Subcutaneous adipose tissue (tissue), 4 donors: Measurements from ENCODE around the gene EIF2AK3. TPM values are rescaled to one million over a fixed set of nuclear protein-coding genes. Genes with fewer than 3 reads are reported as not detected.

Source experiments
- CTCF ChIP-seq: fragments of 450-650 bp; IDR thresholded peaks from one replicate; pipeline ENCODE4 v1.5.1; 2016; ENCODE audit warnings: low read depth, mild to moderate bottlenecking, control low read depth, antibody characterized with exemption, moderate library complexity
- total RNA-seq, 4 donors: library from RNA; depleted of rRNA; stranded (reverse); fragments of >200 nt; gene quantifications; one replicate each; pipeline ENCODE4 v1.1.0, GENCODE V29; 2016

EIF2AK3 gene
- 10 to 100 TPM; 15.6 to 46.3 (median 21.3) TPM for total RNA-seq

DNA sequence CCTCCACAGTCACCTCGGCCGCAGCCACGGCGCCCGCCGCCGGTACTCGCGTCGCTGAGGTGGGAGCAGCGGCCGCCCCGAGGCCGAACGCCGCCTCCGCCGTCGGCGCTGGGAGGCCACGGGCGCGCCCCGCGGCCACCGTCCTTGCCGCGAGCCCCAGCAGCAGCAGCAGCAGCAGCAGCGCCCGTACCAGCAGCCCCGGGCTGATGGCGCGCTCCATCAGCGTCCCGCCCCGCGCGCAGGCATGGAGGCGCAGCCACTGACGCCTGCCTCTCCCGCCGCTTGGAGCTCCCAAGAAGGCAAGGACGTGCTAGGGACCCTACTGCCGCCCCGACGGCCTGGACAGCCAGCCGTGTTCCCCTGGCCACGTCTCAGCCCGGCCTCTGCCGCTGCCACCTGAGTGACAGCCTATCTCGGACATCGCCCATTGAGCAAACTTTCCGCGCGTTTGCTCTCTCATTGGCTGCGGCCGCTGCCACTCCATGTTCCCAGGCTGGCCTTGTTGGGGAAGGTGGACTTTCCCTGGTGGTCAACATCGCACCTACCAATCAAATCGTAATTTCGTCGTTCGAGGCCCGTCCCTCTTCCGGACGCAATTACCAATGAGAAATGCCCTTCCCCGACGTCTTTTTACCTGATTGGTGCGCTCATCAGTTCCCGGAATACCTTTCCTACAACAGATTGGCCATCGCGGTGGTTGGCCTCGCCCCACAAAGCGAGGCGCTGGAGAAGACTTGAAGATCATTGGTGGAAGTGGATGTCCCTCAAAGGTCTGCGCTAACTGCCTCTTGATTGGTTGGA is at the start of gene EIF2AK3:
EIF2AK3 (minus strand) TSS at position 410 of the 801 bp plus-strand sequence; CDS start at position 220, 190 bp downstream.
- TF ChIP-seq CTCF: no peak

DNA sequence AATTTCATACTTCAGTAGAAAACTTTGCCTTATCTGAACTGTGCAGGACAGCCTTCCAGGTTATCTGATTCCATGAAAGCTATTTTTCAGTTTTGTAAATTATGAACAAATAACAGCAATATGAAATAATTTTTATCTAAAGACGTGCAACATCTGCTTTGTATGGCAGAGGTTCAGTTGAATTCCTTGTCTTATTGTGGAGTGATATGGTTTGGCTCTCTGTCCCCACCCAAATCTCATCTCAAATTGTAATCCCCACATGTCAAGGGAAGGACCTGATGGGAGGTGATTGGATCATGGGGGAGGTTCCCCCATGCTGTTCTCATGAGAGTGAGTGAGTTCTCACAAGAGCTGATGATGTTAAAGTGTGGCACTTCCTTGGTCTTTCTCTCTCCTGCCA is 46.1 kb upstream of the EIF2AK3 start:
- TF ChIP-seq CTCF: no peak

GRCh38 chr2:88671786-88672427 is 44.6 kb upstream of the EIF2AK3 start:
- TF ChIP-seq CTCF: no peak

DNA sequence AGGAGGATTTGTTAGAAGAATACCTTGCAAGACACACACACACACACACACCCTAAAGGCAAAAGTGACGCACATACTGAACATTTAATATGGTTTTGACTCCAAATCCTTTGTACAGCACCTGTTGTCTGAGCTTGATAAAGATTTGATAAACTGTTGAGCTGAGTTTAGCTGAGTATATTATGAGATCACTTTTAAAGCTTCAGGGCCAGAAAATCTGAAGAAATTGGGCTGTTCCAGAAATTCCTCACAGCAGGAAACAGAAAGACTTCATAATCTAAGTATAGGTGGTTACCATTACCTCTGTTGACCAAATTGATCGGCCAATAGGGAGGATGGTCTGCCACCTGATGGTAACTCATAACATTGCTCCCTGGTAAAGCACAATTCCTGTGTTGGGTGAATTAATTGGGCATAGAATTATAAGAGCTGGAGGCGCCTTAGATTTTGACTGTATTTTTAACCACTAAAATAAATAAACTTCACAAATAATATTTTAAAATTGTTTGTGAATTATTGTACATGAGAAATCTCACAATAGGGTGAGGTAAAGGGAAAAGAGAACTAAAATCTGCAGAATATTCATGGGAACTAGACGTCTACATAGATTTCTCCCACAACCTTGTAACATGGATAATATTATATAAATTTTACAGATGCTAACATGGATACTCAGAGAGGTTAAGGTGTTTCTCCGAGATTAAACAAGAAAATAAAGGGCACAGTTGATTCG is 42.4 kb upstream of the EIF2AK3 start:
- no peak for TF ChIP-seq CTCF

DNA sequence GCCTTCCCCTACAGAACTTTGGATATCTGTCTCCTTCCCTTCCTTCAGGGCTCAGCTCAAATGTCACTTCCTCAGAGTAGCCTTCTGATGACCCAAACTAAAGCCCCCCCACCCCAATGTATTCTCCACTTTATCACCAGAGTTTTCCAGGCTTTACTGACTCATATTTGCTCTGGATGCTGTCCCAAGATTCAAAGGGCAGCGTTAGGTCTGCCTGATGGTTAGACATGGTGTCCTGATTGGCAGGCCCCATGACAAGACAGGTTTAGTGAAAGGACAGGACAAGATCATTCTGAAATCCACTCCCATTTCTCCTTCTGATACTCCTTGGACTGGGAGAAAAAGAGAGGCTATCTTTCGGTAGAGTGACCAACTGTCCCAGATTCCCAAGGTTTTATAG is 41.6 kb upstream of the EIF2AK3 start:
- TF ChIP-seq CTCF: no peak

DNA sequence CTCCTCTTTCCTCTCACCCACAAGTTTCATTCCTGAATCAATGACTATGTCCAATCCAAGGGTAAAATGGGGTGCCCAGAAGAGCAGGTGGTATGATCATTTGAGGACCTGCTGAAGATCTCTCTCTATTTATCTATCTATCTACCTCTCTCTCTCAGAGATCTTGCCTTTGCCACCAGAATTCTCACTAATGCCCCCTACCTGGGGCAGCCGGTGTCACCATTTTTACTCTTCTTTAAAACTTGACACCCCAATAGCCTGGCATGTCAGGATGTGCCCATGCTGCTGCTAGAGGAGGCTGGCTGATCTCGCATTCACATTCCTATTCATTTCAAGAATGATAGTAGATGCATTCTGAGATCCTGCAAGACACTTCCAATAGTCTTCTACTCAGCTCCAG is 40.0 kb upstream of the EIF2AK3 start:
- TF ChIP-seq CTCF: no peak

DNA sequence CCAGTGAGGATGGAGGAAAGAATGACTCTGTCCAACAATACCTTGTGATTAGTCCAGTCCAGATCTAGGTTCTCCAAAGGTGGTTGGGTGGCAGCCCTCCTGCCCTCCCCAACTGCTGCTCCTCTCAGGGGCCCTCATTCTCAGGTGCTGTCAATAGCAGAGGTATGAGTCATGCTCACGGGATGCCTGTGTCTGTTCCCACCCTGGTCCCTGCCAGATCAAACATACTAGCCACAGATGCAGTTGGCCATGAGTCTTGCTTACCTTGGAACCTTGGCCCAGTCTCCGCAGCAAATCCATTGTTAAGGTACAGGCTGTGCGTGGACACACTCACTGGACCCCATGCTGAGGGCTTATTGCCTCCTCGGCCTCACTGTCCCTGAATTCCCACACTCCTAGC is 39.3 kb upstream of the EIF2AK3 start:
- no peak for TF ChIP-seq CTCF
